Stromal cell of bone marrow (primary cell): ENCODE results near the gene SLC35F3.
"Not testable (repeated sequence)": the region's sequence is repeated elsewhere in the genome, so short reads cannot be mapped to it uniquely, and the experiment has no call there.

Source experiments
- DNase-seq: peaks from one replicate; pipeline ENCODE4 v3.0.0-alpha.2; 2012; ENCODE audit warnings: low read depth

Gene SLC35F3

GRCh38 chr1:234289538-234290305 lies 385.2 kb downstream of the SLC35F3 start:
- no peak for DNase-seq

- no peak for DNase-seq
Measured at GRCh38 chr1:234292011-234292410, 387.5 kb downstream of the SLC35F3 start.

DNA sequence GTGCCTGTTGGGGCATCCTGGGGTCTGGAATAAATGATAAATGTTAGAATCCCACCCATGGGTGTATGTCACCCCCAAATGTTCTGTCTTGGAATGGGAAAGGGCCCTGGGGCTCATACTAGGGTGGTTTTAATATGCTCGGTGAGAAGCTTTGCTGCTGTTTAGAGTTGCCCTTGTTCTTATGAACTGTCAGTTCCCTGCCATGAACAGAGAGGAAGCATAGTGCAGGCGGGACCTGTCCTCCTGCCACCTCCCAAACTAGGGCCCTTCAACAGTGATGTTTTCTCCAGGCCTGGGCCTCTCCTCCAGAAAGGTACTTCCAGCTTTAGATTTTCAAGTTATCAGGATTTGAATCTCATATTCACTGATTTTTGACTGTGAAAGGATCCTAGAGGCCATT lies 388.1 kb downstream of the SLC35F3 start:
- no peak for DNase-seq

DNA sequence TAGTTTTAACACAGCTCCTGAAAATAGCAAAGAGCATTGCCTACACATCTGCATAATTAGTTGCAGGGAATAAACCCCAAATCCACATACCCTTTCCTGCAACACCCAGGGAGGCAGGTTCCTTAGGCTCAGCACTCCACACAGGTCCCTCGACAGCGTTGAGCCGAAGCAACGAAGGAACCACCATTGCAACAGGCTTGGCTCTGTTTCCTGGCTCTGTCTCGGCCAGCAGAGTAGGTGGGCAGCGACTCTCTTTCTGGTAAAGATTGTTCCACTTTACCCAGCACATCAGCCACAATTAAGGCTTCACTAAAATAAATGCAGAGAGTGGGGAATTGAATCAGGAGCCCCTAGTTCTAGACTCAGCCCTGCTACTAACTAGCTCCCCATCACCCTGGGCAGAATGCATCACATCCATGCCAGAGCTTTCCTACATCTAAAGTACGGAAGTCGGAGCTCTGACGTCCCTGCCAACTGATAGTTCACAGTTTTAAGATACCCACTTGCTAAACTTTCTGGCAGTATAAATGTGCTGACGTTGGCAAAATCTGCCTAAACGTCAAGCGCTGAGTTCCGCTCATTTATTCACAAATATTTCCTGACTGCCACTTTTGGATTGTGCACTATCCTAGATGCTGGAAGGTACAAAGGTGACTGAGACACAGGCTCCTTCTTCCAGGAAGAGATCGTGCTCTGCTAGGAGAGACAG lies 389.8 kb downstream of the SLC35F3 start:
- DNase-seq, result no peak

GRCh38 chr1:234295068-234295467 lies 390.6 kb downstream of the SLC35F3 start:
- no peak for DNase-seq

DNA sequence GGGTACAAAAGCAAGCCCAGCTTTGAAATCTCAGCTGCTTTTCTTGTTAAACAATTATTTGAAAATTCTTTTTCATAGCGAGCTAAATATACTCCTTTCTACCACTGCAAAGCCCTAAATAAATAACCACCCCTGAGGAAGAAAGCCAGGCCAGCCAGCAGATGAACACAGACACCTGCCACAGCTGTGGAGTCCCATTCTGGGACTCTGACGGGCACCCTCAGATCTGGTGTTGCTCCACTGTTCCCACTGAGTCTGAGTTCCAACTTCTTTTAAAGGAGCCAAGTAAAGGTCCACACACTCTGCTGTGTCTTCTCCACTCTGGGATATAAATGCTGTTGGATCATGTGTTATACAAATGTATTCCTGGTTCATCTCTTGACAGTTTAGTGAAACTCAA lies 391.1 kb downstream of the SLC35F3 start:
- no peak for DNase-seq

GRCh38 chr1:234296496-234296895 lies 392.0 kb downstream of the SLC35F3 start:
- DNase-seq, result no peak

DNA sequence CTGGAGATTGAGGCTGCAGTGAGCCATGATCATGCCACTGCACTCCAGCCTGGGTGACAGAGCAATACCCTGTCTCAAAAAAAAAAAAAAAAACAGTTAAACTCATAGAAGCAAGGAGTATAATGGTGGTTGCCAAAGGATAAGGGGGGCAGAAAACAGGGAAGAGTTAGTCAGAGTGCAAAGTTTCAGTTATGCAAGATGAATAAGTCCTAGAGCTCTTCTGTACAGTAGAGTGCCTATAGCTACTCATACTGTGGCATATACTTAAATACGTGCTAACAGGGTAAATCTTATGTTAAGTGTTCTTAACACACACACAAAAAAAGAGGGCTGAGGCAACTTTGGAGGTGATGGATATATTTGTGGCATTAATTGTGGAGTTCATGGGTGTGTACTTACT lies 393.2 kb downstream of the SLC35F3 start:
- no peak for DNase-seq

GRCh38 chr1:234300096-234300495 lies 395.6 kb downstream of the SLC35F3 start:
- DNase-seq, result no peak

DNA sequence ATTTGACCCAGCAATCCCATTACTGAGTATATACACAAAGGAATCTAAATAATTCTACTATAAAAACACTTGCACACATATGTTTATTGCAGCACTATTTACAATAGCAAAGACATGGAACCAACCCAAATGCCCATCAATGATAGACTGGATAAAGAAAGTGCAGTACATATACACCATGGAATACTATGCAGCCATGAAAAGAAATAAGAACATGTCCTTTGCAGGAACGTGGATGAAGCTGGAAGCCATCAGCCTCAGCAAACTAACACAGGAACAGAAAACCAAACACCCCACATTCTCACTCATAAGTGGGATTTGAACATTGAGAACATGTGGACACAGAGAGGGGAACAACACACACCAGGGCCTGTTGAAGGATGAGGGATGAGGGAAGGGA lies 397.2 kb downstream of the SLC35F3 start:
- DNase-seq, result not testable (repeated sequence)

- DNase-seq, result no peak
Measured at GRCh38 chr1:234302354-234302962, 398.0 kb downstream of the SLC35F3 start.

DNA sequence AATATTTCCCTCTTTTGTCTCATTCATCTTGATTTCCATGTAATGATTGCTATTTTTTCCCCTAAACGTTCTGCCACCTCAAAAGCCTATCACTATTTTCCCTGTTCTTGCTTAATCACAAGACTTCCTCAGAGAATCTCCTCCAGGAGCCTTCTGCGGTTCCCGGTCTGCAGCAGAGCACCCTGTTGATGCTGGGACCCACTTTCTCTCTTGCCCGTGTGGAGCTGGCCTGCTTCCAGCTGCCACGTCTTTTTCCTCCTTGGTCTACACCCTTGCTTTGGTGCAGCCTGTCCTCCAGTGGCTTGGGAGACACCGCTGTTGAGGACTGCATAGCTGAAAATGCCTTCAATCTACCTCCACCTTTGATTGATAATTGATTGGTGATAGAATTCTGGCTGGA lies 398.8 kb downstream of the SLC35F3 start:
- DNase-seq, result no peak

DNA sequence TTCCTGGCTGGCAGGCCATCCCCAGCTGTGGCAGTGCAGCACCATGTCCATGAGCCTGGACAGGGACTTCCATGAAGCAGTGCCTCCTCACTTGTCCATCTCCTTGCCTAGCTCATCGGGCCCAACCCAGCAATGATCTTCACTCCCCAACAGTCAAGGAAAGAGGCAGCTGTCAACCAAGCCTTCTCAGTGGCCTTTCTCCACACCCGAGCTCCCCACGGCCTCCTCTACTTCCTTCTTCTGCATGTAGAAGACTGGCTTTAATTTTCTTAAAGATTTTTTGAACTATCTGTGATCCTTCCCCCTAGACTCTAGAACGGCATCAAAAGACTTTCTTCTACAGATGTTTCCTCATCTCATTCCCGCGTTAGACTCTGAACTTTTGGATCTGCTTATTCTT lies 403.2 kb downstream of the SLC35F3 start:
- no peak for DNase-seq

GRCh38 chr1:234309243-234309597 lies 404.7 kb downstream of the SLC35F3 start:
- no peak for DNase-seq

GRCh38 chr1:234309598-234310459 lies 405.4 kb downstream of the SLC35F3 start:
- peak; percentile 15 for DNase-seq

DNA sequence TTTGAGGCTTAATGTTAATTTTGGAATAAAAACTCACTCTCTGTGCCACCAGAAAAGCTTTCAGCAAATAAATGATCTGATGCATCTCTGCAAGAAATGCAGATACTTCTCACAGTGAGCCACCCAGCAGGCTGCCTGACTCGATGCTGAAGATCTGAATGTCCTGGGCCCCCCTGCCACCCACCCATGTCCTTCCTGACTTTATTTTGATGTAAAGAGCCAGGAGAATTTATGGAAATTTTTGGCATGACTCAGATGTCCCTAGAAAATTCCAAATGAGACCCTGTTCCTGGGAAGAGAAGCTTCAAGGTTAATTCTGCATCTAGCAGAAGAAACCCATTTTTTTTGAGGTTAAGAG lies 406.0 kb downstream of the SLC35F3 start:
- DNase-seq, result no peak

DNA sequence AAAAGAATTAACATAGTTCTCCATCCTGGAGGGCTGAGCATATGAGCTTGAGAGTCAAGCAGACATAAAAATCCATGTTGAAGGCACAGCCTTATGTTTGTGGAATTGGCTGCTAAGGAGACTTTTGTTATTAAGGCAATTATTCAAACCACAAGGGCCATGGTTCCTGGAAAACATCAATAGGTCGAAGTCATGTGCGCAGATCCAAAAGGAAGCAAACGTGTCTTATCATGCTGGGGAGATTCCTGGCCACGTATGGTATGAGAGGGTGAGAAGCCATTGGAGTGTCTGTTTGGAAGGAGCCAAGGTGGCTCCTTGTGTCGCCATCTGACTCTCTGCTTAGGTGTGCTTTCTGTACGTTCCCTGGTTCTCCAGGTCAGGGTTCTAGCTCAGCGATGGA lies 406.9 kb downstream of the SLC35F3 start:
- no peak for DNase-seq

DNA sequence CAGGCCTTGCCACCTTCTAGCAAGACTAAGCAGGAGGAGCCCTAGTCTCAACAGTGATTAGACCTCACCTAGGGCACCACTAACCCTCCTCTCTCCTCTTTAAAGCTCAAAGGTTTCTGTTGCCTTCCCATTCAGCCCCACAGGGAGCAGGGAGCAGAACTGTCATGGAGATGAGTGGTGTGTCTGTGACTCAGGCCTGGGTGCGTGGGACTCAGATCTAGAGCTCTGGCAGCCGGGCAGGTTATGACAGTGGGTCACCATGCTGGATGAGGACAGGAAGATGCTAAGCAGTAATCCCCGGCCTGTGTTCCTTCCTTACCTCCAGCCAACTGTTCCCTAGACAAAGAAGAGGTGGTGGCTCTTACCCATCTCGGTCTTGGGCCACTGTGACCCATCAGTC lies 408.7 kb downstream of the SLC35F3 start:
- no peak for DNase-seq

- no peak for DNase-seq
Measured at GRCh38 chr1:234315091-234315541, 410.6 kb downstream of the SLC35F3 start.

DNA sequence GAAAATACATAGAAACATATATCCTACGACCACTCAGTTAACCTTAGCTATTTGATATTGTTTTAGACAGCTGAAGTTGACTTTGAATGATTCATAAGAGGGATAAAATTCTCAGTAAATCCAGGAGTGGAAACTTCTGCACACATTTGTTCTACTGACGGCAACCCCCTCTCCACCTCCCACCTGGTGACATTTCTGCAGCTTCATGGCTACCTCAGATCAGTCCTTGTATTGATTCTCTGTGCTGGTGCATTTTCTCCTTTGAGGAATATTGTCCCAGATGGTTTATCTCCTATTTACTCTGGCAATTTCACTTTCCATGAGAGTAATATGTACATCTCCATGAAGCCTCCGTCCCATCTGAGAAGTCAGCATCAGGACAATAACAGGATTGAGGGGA lies 411.1 kb downstream of the SLC35F3 start:
- no peak for DNase-seq

DNA sequence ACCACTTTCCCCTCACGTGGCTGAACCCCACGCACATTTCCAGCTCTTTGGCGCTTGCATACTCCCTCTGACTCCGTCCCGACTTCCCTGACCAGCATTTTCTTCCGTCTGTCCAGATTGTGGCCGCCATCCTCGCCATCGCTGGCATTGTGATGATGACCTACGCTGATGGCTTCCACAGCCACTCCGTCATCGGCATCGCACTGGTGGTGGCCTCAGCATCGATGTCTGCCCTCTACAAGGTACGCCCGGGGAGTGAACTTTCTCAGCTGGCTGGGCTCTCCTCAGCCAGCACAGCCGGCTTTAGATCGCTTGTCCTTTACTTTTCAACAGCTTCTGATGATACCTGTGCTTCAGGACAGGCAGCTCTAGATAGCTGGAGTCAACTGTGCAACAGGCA lies 412.0 kb downstream of the SLC35F3 start:
- DNase-seq, result no peak

- DNase-seq, result no peak
Measured at GRCh38 chr1:234316937-234317336, 412.5 kb downstream of the SLC35F3 start.
